H9 (cell line): ENCODE measurements around the gene SH3RF2. TPM values are rescaled to one million over a fixed set of nuclear protein-coding genes. Genes with fewer than 3 reads are reported as not detected.

Experiments used
- DNase-seq: peaks from one replicate; pipeline ENCODE4 v3.0.0-alpha.2; 2017
- H2AFZ ChIP-seq: one replicate; pipeline ENCODE4 v1.6.1; 2013; ENCODE audit warnings: mild to moderate bottlenecking, low read length, control low read depth, moderate library complexity
- H2AK5ac ChIP-seq: 2 replicates; pipeline ENCODE4 v1.6.1; 2013; ENCODE audit warnings: low read length, control low read depth, mixed read lengths; ENCODE audit not compliant: insufficient read length
- H2BK120ac ChIP-seq: one replicate; pipeline ENCODE4 v1.6.1; 2013; ENCODE audit warnings: low read depth, mild to moderate bottlenecking, low read length, control low read depth, inconsistent platforms; ENCODE audit not compliant: poor library complexity, severe bottlenecking
- H2BK12ac ChIP-seq: 2 replicates; pipeline ENCODE4 v1.6.1; 2013; ENCODE audit warnings: low read length, control low read depth, mixed read lengths, low read depth; ENCODE audit not compliant: insufficient read length
- H2BK15ac ChIP-seq: 2 replicates; pipeline ENCODE4 v1.6.1; 2013; ENCODE audit warnings: low read depth, low read length, control low read depth
- H2BK20ac ChIP-seq: one replicate; pipeline ENCODE4 v1.6.1; 2013; ENCODE audit warnings: low read depth, mild to moderate bottlenecking, low read length, control low read depth, inconsistent platforms; ENCODE audit not compliant: poor library complexity, severe bottlenecking
- H2BK5ac ChIP-seq: 2 replicates; pipeline ENCODE4 v1.6.1; 2013; ENCODE audit warnings: low read length, control low read depth, mixed read lengths; ENCODE audit not compliant: insufficient read length
- H3K14ac ChIP-seq: 2 replicates; pipeline ENCODE4 v1.6.1; 2013; ENCODE audit warnings: low read length, control low read depth; ENCODE audit not compliant: insufficient read depth
- H3K18ac ChIP-seq: 2 replicates; pipeline ENCODE4 v1.6.1; 2013; ENCODE audit warnings: low read depth, mild to moderate bottlenecking, mixed read lengths, low read length, control low read depth; ENCODE audit not compliant: insufficient read length
- H3K23ac ChIP-seq: 2 replicates; pipeline ENCODE4 v1.6.1; 2013; ENCODE audit warnings: low read length, control low read depth, mixed read lengths, low read depth; ENCODE audit not compliant: insufficient read length
- H3K23me2 ChIP-seq: 2 replicates; pipeline ENCODE4 v1.6.1; 2013; ENCODE audit warnings: low read depth, mild to moderate bottlenecking, mixed read lengths, low read length, control low read depth; ENCODE audit not compliant: insufficient read length, poor library complexity, severe bottlenecking
- H3K27ac ChIP-seq: 2 replicates; pipeline ENCODE4 v1.5.1; 2013; ENCODE audit warnings: low read length, control low read depth, mixed read lengths, low read depth; ENCODE audit not compliant: insufficient read length
- H3K27me3 ChIP-seq: 2 replicates; pipeline ENCODE4 v1.6.1; 2013; ENCODE audit warnings: low read length, control low read depth, inconsistent platforms; ENCODE audit not compliant: insufficient read depth
- H3K4ac ChIP-seq: 2 replicates; pipeline ENCODE4 v1.6.1; 2013; ENCODE audit warnings: low read depth, mild to moderate bottlenecking, control low read depth, inconsistent platforms, low read length, moderate library complexity
- H3K4me1 ChIP-seq: 2 replicates; pipeline ENCODE4 v1.6.1; 2013; ENCODE audit warnings: low read length, control low read depth, inconsistent platforms; ENCODE audit not compliant: insufficient read depth
- H3K4me2 ChIP-seq: 2 replicates; pipeline ENCODE4 v1.6.1; 2013; ENCODE audit warnings: low read length, control low read depth, mixed read lengths; ENCODE audit not compliant: insufficient read length, insufficient read depth
- H3K56ac ChIP-seq: 2 replicates; pipeline ENCODE4 v1.6.1; 2013; ENCODE audit warnings: low read depth, mild to moderate bottlenecking, mixed read lengths, low read length, control low read depth; ENCODE audit not compliant: insufficient read length
- H3K79me1 ChIP-seq: 2 replicates; pipeline ENCODE4 v1.6.1; 2013; ENCODE audit warnings: low read depth, mild to moderate bottlenecking, moderate library complexity, low read length, control low read depth, inconsistent platforms; ENCODE audit not compliant: insufficient read depth, poor library complexity, severe bottlenecking
- H3K79me2 ChIP-seq: 2 replicates; pipeline ENCODE4 v1.6.1; 2013; ENCODE audit warnings: low read length, control low read depth, inconsistent platforms; ENCODE audit not compliant: insufficient read depth
- H3K9ac ChIP-seq: 2 replicates; pipeline ENCODE4 v1.6.1; 2013; ENCODE audit warnings: low read length, control low read depth, mixed read lengths; ENCODE audit not compliant: insufficient read length; ENCODE audit errors: extremely low read depth
- H3K9me3 ChIP-seq: one replicate; pipeline ENCODE4 v1.6.1; 2013; ENCODE audit warnings: low read depth, low read length, inconsistent platforms; ENCODE audit not compliant: control insufficient read depth
- H3T11ph ChIP-seq: one replicate; pipeline ENCODE4 v1.6.1; 2013; ENCODE audit warnings: mild to moderate bottlenecking, low read length, control low read depth, inconsistent platforms
- H4K20me1 ChIP-seq: one replicate; pipeline ENCODE4 v1.6.1; 2013; ENCODE audit not compliant: control insufficient read depth, insufficient read length, insufficient read depth
- H4K5ac ChIP-seq: 2 replicates; pipeline ENCODE4 v1.6.1; 2013; ENCODE audit warnings: low read depth, mild to moderate bottlenecking, mixed read lengths, low read length, control low read depth; ENCODE audit not compliant: insufficient read length
- H4K8ac ChIP-seq: replicated peaks from 2 replicates; pipeline ENCODE4 v1.6.1; 2013; ENCODE audit warnings: low read length, control low read depth, mixed read lengths, low read depth; ENCODE audit not compliant: insufficient read length
- H4K91ac ChIP-seq: 2 replicates; pipeline ENCODE4 v1.6.1; 2013; ENCODE audit warnings: low read depth, mild to moderate bottlenecking, moderate library complexity, mixed read lengths, low read length, control low read depth; ENCODE audit not compliant: insufficient read length
- H3K27ac Mint-ChIP-seq, 3 experiments: 2 replicates in 2 of 3; 3 replicates in 1 of 3; pipeline ENCODE4 v1.8.0; 2020 to 2021; ENCODE audit warnings: mixed read lengths in 3 of 3, mild to moderate bottlenecking in 1 of 3, moderate library complexity in 1 of 3
- H3K27me3 Mint-ChIP-seq: 2 replicates; pipeline ENCODE4 v1.8.0; 2021; ENCODE audit warnings: low read depth, mild to moderate bottlenecking, moderate library complexity, mixed read lengths
- H3K36me3 Mint-ChIP-seq, 3 experiments: 2 replicates in 2 of 3; 3 replicates in 1 of 3; pipeline ENCODE4 v1.8.0; 2020 to 2021; ENCODE audit warnings: low read depth in 3 of 3, mixed read lengths in 3 of 3; ENCODE audit not compliant: insufficient read depth in 1 of 3
- H3K4me1 Mint-ChIP-seq, 2 experiments: 2 replicates each; pipeline ENCODE4 v1.8.0; 2020; ENCODE audit warnings: mixed read lengths in 2 of 2
- H3K4me3 Mint-ChIP-seq, 2 experiments: 2 replicates in 1 of 2; 3 replicates in 1 of 2; pipeline ENCODE4 v1.8.0; 2020 to 2021; ENCODE audit warnings: mild to moderate bottlenecking in 2 of 2, mixed read lengths in 2 of 2, moderate library complexity in 1 of 2
- H3K9me3 Mint-ChIP-seq, 2 experiments: 2 replicates in 1 of 2; 3 replicates in 1 of 2; pipeline ENCODE4 v1.8.0; 2020; ENCODE audit warnings: mild to moderate bottlenecking in 2 of 2, mixed read lengths in 2 of 2, moderate library complexity in 1 of 2
- CTCF ChIP-seq: fragments of 200-600 bp; sonication (generic); conservative IDR thresholded peaks from 3 replicates; pipeline ENCODE4 v1.8.0; 2021; ENCODE audit warnings: antibody characterized with exemption, mild to moderate bottlenecking
- WGBS: extraction: QIAGEN DNeasy Blood & Tissue Kit; methylation state at CpG from one replicate; pipeline ENCODE4 v1.1.7; 2013; ENCODE audit warnings: missing lambda C conversion rate, low lambda C conversion rate, mixed read lengths; ENCODE audit not compliant: insufficient read length; ENCODE audit errors: extremely low coverage; 5-methylcytosine and 5-hydroxymethylcytosine counted together
- total RNA-seq: library from RNA; stranded (reverse); gene quantifications from 2 replicates; pipeline ENCODE4 v1.2.1, GENCODE V29; 2021

SH3RF2 gene
- total RNA-seq, 1 experiment from 2014 or later: 0.66 TPM

- no peaks in the 10 kb centered on the region; the same call in 1 of the 2 replicates for H3K27me3 Mint-ChIP-seq
- no peak overlapping the region for H2AK5ac ChIP-seq
- peaks cover 5% of the 10 kb centered on the region for H3K4me1 ChIP-seq
- no peak overlapping the region for H3K14ac ChIP-seq
- H3K4me3 Mint-ChIP-seq: no peak overlapping the region
- no peak overlapping the region for H2BK15ac ChIP-seq
- no peaks in the 10 kb centered on the region for H3K79me2 ChIP-seq
- no peaks in the 10 kb centered on the region for H3K23me2 ChIP-seq
- H4K91ac ChIP-seq: no peak overlapping the region
- TF ChIP-seq CTCF: no peak
- no peak overlapping the region for H2BK5ac ChIP-seq
- no peak overlapping the region for H2BK20ac ChIP-seq
- H3K9me3 ChIP-seq: no peaks in the 10 kb centered on the region
- H4K8ac ChIP-seq: no peak overlapping the region
- no peak overlapping the region for H2AFZ ChIP-seq
- H3K36me3 Mint-ChIP-seq: no peaks in the 10 kb centered on the region
- peak overlapping the region; percentile 16 to 75 (median 50); a peak in 6 of 7 replicates for H3K27ac Mint-ChIP-seq
- H3K9me3 Mint-ChIP-seq: no peaks in the 10 kb centered on the region; a peak in 1 of 5 replicates
- H3K27me3 ChIP-seq: no peaks in the 10 kb centered on the region
- no peak overlapping the region for H3T11ph ChIP-seq
- H3K4ac ChIP-seq: no peak overlapping the region
- no peak overlapping the region for H2BK12ac ChIP-seq
- WGBS: no CpG with 5 or more reads among the region's 1 CpG
- H2BK120ac ChIP-seq: no peak overlapping the region
- no peak for DNase-seq
- no peak overlapping the region for H3K18ac ChIP-seq
- H3K79me1 ChIP-seq: no peaks in the 10 kb centered on the region
- H3K4me1 Mint-ChIP-seq: peaks cover 46 to 51% of the 10 kb centered on the region in 2 experiments
- H3K9ac ChIP-seq: no peak overlapping the region
- H3K27ac ChIP-seq: no peak overlapping the region
- H3K23ac ChIP-seq: no peak overlapping the region
- H4K20me1 ChIP-seq: no peaks in the 10 kb centered on the region
- H3K56ac ChIP-seq: no peak overlapping the region
- no peak overlapping the region for H4K5ac ChIP-seq
- no peak overlapping the region for H3K4me2 ChIP-seq
Observed at GRCh38 chr5:146025681-146026080, 89.3 kb downstream of the SH3RF2 start.
